ENCODE results near the gene LRIT1. TPM values are rescaled to one million over a fixed set of nuclear protein-coding genes. Genes with fewer than 3 reads are reported as not detected.
A peak's percentile ranks its signal among the peaks of the same experiment; 100 is the strongest.

The LRIT1 gene
- total RNA-seq, 1 donor from 2014 or later = not detected

- DNase-seq (ENCODE audit: low read depth) = peak; percentile 12
- Histone ChIP-seq H3K4me3 (ENCODE audit: low read depth, low read length) (no peak overlapping the region), H3K27me3 (ENCODE audit: control insufficient read depth, insufficient read depth, low read length) (no peaks in the 10 kb centered on the region), H3K36me3 (ENCODE audit: control insufficient read depth, insufficient read depth, low read length) (no peaks in the 10 kb centered on the region)
- TF ChIP-seq, protein P1, sequence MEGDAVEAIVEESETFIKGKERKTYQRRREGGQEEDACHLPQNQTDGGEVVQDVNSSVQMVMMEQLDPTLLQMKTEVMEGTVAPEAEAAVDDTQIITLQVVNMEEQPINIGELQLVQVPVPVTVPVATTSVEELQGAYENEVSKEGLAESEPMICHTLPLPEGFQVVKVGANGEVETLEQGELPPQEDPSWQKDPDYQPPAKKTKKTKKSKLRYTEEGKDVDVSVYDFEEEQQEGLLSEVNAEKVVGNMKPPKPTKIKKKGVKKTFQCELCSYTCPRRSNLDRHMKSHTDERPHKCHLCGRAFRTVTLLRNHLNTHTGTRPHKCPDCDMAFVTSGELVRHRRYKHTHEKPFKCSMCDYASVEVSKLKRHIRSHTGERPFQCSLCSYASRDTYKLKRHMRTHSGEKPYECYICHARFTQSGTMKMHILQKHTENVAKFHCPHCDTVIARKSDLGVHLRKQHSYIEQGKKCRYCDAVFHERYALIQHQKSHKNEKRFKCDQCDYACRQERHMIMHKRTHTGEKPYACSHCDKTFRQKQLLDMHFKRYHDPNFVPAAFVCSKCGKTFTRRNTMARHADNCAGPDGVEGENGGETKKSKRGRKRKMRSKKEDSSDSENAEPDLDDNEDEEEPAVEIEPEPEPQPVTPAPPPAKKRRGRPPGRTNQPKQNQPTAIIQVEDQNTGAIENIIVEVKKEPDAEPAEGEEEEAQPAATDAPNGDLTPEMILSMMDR (IDR thresholded peaks at IDR 0.05; ENCODE audit: insufficient read depth, low read length, poor library complexity, severe bottlenecking) = peak; percentile 96
Measured at GRCh38 chr10:84205049-84205852, 36.1 kb downstream of the LRIT1 start.

GRCh38 chr10:84204610-84205009 lies 36.7 kb downstream of the LRIT1 start:
- Histone ChIP-seq H3K27me3 (ENCODE audit: control insufficient read depth, insufficient read depth, low read length) (no peaks in the 10 kb centered on the region), H3K36me3 (ENCODE audit: control insufficient read depth, insufficient read depth, low read length) (no peaks in the 10 kb centered on the region), H3K4me3 (ENCODE audit: low read depth, low read length) (no peak overlapping the region)
- no peak for DNase-seq (ENCODE audit: low read depth)
- TF ChIP-seq, protein P1 (IDR thresholded peaks at IDR 0.05; ENCODE audit: insufficient read depth, low read length, poor library complexity, severe bottlenecking) = no peak

- Histone ChIP-seq H3K27me3 (ENCODE audit: control insufficient read depth, insufficient read depth, low read length) (no peaks in the 10 kb centered on the region), H3K36me3 (ENCODE audit: control insufficient read depth, insufficient read depth, low read length) (no peaks in the 10 kb centered on the region), H3K4me3 (ENCODE audit: low read depth, low read length) (no peak overlapping the region)
- TF ChIP-seq, protein P1 (IDR thresholded peaks at IDR 0.05; ENCODE audit: insufficient read depth, low read length, poor library complexity, severe bottlenecking) = peak; percentile 63
- no peak for DNase-seq (ENCODE audit: low read depth)
Measured at GRCh38 chr10:84204122-84204521, 37.2 kb downstream of the LRIT1 start.

DNA sequence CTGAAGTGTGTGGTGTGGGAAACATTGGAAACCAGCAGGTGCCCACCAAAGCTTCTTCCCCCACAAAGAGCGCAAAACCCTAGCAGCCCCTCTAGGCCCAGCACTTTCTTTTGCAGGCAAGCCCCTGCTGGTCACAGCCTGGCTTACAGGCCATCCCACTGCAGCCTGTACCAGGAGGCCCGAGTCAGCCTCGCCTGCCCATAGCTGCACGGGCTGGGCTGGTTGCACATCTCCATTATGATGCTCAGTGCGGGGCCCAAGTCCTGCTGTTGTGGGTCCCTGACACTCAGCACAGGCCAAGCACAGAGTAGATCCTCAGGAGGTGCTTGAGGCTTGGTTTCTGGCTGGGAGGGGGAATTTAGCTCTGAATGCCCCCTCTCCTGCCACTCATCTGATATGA lies 39.0 kb downstream of the LRIT1 start:
- no peaks in the 10 kb centered on the region for H3K36me3 ChIP-seq (ENCODE audit: control insufficient read depth, insufficient read depth, low read length)

GRCh38 chr10:84201682-84202081 lies 39.7 kb downstream of the LRIT1 start:
- H3K4me3 ChIP-seq (ENCODE audit: low read depth, low read length) = no peak overlapping the region
- DNase-seq (ENCODE audit: low read depth) = no peak

More for the DNA sequence above, 39.0 kb downstream of the LRIT1 start:
- no peak for DNase-seq (ENCODE audit: low read depth)
- Histone ChIP-seq H3K4me3 (ENCODE audit: low read depth, low read length) (no peak overlapping the region), H3K27me3 (ENCODE audit: control insufficient read depth, insufficient read depth, low read length) (no peaks in the 10 kb centered on the region)
- TF ChIP-seq, protein P1 (IDR thresholded peaks at IDR 0.05; ENCODE audit: insufficient read depth, low read length, poor library complexity, severe bottlenecking) = no peak

More at GRCh38 chr10:84201682-84202081, 39.7 kb downstream of the LRIT1 start:
- H3K36me3 ChIP-seq (ENCODE audit: control insufficient read depth, insufficient read depth, low read length) = no peaks in the 10 kb centered on the region
- H3K27me3 ChIP-seq (ENCODE audit: control insufficient read depth, insufficient read depth, low read length) = no peaks in the 10 kb centered on the region
- TF ChIP-seq, protein P1 (IDR thresholded peaks at IDR 0.05; ENCODE audit: insufficient read depth, low read length, poor library complexity, severe bottlenecking) = no peak
